GM12878 (cell line): ENCODE measurements around the gene RGSL1. TPM values are rescaled to one million over a fixed set of nuclear protein-coding genes. Genes with fewer than 3 reads are reported as not detected.

Experiments
- FOS ChIP-seq: IDR thresholded peaks from 3 replicates; pipeline ENCODE4 v1.6.1; 2011; ENCODE audit warnings: borderline replicate concordance; ENCODE audit not compliant: insufficient read length; ENCODE audit errors: extremely low read depth
- KDM1A ChIP-seq: fragments of 200-600 bp; sonication (generic); IDR thresholded peaks from 2 replicates; pipeline ENCODE4 v1.6.1; 2016; ENCODE audit warnings: borderline replicate concordance
- MYC ChIP-seq: IDR thresholded peaks from 2 replicates; pipeline ENCODE4 v1.6.1; 2011; ENCODE audit warnings: mild to moderate bottlenecking, low read length, moderate library complexity, inconsistent platforms; ENCODE audit not compliant: insufficient read depth, insufficient replicate concordance, insufficient read length, severe bottlenecking
- NFIC ChIP-seq: IDR thresholded peaks from 2 replicates; pipeline ENCODE4 v1.6.1; 2012; ENCODE audit warnings: low read depth, mild to moderate bottlenecking, inconsistent platforms, low read length, moderate library complexity
- PML ChIP-seq: IDR thresholded peaks from 2 replicates; pipeline ENCODE4 v1.6.1; 2012; ENCODE audit warnings: low read length, inconsistent platforms
- RAD21 ChIP-seq: IDR thresholded peaks from 2 replicates; pipeline ENCODE4 v1.6.1; 2011; ENCODE audit warnings: mild to moderate bottlenecking, low read depth, low read length, moderate library complexity; ENCODE audit not compliant: insufficient read depth
- SMARCA5 ChIP-seq: fragments of 450-650 bp; IDR thresholded peaks from 2 replicates; pipeline ENCODE4 v1.6.1; 2017; ENCODE audit warnings: mild to moderate bottlenecking
- SP1 ChIP-seq: IDR thresholded peaks from one replicate; pipeline ENCODE4 v1.6.1; 2011; ENCODE audit warnings: low read depth, low read length
- SRF ChIP-seq, 2 experiments: IDR thresholded peaks; 2 replicates each; pipeline ENCODE4 v1.6.1; 2011; ENCODE audit warnings: low read depth in 2 of 2, low read length in 2 of 2, mild to moderate bottlenecking in 1 of 2, moderate library complexity in 1 of 2
- polyA plus RNA-seq, 11 experiments: library from polyadenylated mRNA; depleted of rRNA in 4 of 11; unstranded in 6 of 11; stranded (reverse) in 5 of 11; fragments of >200 nt; fragmentation: Nextera tagmentation in 4 of 11; fragmentation: Illumina TruSeq in 1 of 11; extraction: Ambion mirVana in 4 of 11; extraction: Trizol in 1 of 11; gene quantifications; 1 replicate in 1 of 11; 2 replicates in 10 of 11; pipeline versions ENCODE4 v1.2.1 to v1.2.3, GENCODE V29; 2011 to 2016; ENCODE audit warnings: inconsistent platforms in 2 of 11, missing spikeins in 2 of 11, low read depth in 1 of 11
- total RNA-seq, 4 experiments: library from RNA; depleted of rRNA in 3 of 4; stranded (reverse); fragments of >200 nt in 3 of 4; fragmentation: Illumina TruSeq in 1 of 4; extraction: Trizol in 1 of 4; gene quantifications; 2 replicates each; pipeline versions ENCODE4 v1.2.1 to v1.2.3, GENCODE V29; 2013 to 2021
- TF ChIP-seq, protein P1 (sequence below): fragments of 450-650 bp; IDR thresholded peaks from 2 replicates; pipeline ENCODE4 v1.6.1; 2017; ENCODE audit warnings: mild to moderate bottlenecking
- TF ChIP-seq, protein P2 (sequence below): IDR thresholded peaks from 2 replicates; pipeline ENCODE4 v1.6.1; 2012; ENCODE audit warnings: low read depth, low read length, improper control_type of control experiment
- TF ChIP-seq, protein P3 (sequence below): IDR thresholded peaks from 2 replicates; pipeline ENCODE4 v1.6.1; 2012; ENCODE audit warnings: low read depth, low read length, improper control_type of control experiment
- TF ChIP-seq, protein P4 (sequence below): IDR thresholded peaks from 2 replicates; pipeline ENCODE4 v1.6.1; 2012; ENCODE audit warnings: mild to moderate bottlenecking, low read depth, low read length
- TF ChIP-seq, protein P5 (sequence below): fragments of 450-650 bp; IDR thresholded peaks from 2 replicates; pipeline ENCODE4 v1.6.1; 2017; ENCODE audit warnings: mild to moderate bottlenecking, low read depth, inconsistent platforms; ENCODE audit not compliant: poor library complexity, severe bottlenecking
- TF ChIP-seq, protein P6 (sequence below): fragments of 450-650 bp; IDR thresholded peaks from 2 replicates; pipeline ENCODE4 v1.6.1; 2016; ENCODE audit warnings: mild to moderate bottlenecking

Gene RGSL1
- total and polyA plus RNA-seq, 10 of the 15 experiments (the other 5 are each of a cell fraction or from before 2014, with no cell fraction given), result 0.05 to 0.28 (median 0.27) TPM; not detected in 5

DNA sequence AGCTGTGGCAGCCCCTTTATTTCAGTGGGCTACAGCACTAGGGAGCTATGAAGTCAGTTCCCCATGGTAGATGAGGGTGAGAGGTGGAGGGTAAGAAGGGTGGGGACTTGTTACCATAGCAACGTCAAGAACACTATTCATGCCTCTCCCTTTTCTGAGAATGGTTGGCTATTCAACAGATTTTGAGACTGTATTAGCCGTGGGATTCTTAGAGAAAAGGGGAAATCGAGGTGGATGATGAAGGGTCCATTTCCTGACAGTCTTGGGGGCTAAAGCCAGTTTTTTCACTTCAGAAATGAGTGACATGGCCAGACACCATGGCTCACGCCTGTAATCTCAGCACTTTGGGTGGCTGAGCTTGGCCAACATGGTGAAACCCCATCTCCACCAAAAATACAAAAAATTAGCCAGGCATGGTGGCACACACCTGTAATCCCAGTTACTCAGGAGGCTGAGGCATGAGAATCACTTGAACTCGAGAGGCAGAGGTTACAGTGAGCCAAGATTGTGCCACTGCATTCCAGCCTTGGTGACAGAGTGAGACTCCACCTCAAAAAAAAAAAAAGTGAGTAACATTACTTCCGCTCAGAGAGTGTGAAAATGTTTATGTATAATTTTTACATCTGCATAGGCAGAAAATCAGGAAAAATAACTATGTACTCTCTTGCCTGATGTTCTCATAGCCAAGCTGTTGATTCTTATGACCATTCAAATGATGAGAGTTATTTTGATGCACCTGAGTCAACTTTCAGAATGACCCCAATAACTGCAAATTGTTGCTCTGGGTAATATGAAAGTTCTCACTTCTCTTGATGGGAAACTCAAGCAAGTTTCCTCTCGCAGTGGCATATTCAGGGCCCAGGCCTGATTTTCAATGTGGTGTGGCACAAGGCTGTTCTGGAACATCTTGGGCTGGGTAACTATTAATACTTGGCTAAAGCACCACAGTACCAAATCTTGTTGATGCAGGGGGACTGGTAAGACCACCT, 23.2 kb upstream of the RGSL1 start (continued):
- TF ChIP-seq, protein P1, sequence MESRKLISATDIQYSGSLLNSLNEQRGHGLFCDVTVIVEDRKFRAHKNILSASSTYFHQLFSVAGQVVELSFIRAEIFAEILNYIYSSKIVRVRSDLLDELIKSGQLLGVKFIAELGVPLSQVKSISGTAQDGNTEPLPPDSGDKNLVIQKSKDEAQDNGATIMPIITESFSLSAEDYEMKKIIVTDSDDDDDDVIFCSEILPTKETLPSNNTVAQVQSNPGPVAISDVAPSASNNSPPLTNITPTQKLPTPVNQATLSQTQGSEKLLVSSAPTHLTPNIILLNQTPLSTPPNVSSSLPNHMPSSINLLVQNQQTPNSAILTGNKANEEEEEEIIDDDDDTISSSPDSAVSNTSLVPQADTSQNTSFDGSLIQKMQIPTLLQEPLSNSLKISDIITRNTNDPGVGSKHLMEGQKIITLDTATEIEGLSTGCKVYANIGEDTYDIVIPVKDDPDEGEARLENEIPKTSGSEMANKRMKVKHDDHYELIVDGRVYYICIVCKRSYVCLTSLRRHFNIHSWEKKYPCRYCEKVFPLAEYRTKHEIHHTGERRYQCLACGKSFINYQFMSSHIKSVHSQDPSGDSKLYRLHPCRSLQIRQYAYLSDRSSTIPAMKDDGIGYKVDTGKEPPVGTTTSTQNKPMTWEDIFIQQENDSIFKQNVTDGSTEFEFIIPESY, result no peak
- TF ChIP-seq NFIC (peak; percentile 93), RAD21 (peak; percentile 5; the same call in 1 of the 2 replicates), SP1 (peak; percentile 30), FOS (no peak), SRF (IDR thresholded peaks at IDR 0.05; ENCODE audit: low read depth in 2 of 2, low read length in 2 of 2) (no peak), SMARCA5 (no peak), KDM1A (no peak), MYC (no peak), PML (no peak)
- TF ChIP-seq, protein P2, sequence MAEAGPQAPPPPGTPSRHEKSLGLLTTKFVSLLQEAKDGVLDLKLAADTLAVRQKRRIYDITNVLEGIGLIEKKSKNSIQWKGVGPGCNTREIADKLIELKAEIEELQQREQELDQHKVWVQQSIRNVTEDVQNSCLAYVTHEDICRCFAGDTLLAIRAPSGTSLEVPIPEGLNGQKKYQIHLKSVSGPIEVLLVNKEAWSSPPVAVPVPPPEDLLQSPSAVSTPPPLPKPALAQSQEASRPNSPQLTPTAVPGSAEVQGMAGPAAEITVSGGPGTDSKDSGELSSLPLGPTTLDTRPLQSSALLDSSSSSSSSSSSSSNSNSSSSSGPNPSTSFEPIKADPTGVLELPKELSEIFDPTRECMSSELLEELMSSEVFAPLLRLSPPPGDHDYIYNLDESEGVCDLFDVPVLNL, result no peak
- TF ChIP-seq, protein P3, sequence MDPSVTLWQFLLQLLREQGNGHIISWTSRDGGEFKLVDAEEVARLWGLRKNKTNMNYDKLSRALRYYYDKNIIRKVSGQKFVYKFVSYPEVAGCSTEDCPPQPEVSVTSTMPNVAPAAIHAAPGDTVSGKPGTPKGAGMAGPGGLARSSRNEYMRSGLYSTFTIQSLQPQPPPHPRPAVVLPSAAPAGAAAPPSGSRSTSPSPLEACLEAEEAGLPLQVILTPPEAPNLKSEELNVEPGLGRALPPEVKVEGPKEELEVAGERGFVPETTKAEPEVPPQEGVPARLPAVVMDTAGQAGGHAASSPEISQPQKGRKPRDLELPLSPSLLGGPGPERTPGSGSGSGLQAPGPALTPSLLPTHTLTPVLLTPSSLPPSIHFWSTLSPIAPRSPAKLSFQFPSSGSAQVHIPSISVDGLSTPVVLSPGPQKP, result no peak
- TF ChIP-seq, protein P4, sequence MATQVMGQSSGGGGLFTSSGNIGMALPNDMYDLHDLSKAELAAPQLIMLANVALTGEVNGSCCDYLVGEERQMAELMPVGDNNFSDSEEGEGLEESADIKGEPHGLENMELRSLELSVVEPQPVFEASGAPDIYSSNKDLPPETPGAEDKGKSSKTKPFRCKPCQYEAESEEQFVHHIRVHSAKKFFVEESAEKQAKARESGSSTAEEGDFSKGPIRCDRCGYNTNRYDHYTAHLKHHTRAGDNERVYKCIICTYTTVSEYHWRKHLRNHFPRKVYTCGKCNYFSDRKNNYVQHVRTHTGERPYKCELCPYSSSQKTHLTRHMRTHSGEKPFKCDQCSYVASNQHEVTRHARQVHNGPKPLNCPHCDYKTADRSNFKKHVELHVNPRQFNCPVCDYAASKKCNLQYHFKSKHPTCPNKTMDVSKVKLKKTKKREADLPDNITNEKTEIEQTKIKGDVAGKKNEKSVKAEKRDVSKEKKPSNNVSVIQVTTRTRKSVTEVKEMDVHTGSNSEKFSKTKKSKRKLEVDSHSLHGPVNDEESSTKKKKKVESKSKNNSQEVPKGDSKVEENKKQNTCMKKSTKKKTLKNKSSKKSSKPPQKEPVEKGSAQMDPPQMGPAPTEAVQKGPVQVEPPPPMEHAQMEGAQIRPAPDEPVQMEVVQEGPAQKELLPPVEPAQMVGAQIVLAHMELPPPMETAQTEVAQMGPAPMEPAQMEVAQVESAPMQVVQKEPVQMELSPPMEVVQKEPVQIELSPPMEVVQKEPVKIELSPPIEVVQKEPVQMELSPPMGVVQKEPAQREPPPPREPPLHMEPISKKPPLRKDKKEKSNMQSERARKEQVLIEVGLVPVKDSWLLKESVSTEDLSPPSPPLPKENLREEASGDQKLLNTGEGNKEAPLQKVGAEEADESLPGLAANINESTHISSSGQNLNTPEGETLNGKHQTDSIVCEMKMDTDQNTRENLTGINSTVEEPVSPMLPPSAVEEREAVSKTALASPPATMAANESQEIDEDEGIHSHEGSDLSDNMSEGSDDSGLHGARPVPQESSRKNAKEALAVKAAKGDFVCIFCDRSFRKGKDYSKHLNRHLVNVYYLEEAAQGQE, result no peak
- TF ChIP-seq, protein P5, sequence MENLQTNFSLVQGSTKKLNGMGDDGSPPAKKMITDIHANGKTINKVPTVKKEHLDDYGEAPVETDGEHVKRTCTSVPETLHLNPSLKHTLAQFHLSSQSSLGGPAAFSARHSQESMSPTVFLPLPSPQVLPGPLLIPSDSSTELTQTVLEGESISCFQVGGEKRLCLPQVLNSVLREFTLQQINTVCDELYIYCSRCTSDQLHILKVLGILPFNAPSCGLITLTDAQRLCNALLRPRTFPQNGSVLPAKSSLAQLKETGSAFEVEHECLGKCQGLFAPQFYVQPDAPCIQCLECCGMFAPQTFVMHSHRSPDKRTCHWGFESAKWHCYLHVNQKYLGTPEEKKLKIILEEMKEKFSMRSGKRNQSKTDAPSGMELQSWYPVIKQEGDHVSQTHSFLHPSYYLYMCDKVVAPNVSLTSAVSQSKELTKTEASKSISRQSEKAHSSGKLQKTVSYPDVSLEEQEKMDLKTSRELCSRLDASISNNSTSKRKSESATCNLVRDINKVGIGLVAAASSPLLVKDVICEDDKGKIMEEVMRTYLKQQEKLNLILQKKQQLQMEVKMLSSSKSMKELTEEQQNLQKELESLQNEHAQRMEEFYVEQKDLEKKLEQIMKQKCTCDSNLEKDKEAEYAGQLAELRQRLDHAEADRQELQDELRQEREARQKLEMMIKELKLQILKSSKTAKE, result peak; percentile 62
- TF ChIP-seq, protein P6, sequence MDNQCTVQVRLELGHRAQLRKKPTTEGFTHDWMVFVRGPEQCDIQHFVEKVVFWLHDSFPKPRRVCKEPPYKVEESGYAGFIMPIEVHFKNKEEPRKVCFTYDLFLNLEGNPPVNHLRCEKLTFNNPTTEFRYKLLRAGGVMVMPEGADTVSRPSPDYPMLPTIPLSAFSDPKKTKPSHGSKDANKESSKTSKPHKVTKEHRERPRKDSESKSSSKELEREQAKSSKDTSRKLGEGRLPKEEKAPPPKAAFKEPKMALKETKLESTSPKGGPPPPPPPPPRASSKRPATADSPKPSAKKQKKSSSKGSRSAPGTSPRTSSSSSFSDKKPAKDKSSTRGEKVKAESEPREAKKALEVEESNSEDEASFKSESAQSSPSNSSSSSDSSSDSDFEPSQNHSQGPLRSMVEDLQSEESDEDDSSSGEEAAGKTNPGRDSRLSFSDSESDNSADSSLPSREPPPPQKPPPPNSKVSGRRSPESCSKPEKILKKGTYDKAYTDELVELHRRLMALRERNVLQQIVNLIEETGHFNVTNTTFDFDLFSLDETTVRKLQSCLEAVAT, result no peak
